ENCODE data around the gene OR2T5.
"Not testable (repeated sequence)": the region's sequence is repeated elsewhere in the genome, so short reads cannot be mapped to it uniquely, and the experiment has no call there.

The OR2T5 gene

DNA sequence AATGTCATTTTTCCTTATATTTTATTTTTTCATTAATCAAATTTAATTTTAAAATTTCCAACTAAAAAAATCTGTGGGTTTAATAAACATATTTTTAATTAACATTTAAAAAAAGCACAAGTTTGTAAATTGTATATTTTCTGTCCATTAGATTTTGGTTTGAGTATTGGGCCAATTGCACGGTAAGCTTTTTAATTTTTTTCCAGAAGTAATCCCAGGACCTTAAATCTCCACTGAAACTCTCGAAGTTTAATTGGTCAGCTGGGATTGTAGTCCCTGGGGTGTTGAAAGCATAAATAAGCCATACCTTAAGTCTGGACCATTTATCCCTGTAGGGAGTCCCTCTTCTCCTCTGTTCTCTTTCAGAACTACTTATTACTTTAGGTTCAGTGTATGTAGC, 19.4 kb downstream of the OR2T5 start, which contains the start of gene OR2G6:
TSS of gene OR2G6 (plus strand) at position 301 of the 400 bp plus-strand sequence. CDS start 13,574 bp downstream, outside the sequence.
- not testable (repeated sequence) for DNase-seq (ENCODE audit: low read depth)

DNA sequence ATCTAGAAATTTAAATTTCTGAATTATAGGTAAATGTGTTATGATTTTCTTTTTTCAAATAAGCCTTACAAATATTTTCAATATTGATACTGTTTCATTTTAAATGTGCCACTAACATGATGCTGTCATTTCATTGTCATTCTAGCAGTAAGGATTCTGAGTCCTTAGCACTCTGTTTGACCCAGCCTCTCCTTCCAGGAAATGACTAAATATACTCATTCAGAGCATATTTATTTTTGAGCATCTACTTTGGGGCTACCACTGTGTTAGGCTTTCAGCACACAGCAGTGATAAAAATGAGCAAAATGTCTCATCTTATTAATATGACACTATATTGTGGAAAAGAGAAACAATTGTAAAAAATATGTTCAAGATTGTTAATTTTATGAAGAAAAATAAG, 21.8 kb downstream of the OR2T5 start:
- DNase-seq (ENCODE audit: low read depth), result not testable (repeated sequence)

DNA sequence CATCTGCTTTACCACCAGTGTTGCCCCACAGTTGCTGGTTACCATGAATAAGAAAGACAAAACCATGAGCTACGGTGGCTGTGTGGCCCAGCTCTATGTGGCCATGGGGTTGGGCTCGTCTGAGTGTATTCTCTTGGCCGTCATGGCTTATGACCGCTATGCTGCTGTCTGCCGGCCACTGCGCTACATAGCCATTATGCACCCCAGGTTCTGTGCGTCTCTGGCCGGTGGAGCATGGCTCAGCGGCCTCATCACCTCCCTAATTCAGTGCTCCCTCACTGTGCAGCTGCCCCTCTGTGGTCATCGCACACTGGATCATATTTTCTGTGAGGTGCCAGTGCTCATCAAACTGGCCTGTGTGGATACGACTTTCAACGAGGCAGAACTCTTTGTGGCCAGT, 33.5 kb downstream of the OR2T5 start:
- DNase-seq (ENCODE audit: low read depth), result no peak

DNA sequence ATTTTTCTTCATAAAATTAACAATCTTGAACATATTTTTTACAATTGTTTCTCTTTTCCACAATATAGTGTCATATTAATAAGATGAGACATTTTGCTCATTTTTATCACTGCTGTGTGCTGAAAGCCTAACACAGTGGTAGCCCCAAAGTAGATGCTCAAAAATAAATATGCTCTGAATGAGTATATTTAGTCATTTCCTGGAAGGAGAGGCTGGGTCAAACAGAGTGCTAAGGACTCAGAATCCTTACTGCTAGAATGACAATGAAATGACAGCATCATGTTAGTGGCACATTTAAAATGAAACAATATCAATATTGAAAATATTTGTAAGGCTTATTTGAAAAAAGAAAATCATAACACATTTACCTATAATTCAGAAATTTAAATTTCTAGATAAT, 49.1 kb downstream of the OR2T5 start:
- DNase-seq (ENCODE audit: low read depth), result not testable (repeated sequence)
